Transverse colon (tissue), 3 donors: ENCODE measurements around the gene GRM8.

Experiments
- EP300 ChIP-seq: sonication (generic); formaldehyde crosslinking; IDR thresholded peaks from one replicate; pipeline ENCODE4 v1.6.1; 2017; ENCODE audit warnings: antibody characterized with exemption, low read depth
- TF ChIP-seq, protein P1 (sequence below), 5 experiments: fragments of 200-600 bp in 3 of 5; fragments of 450-650 bp in 2 of 5; sonication (generic) in 3 of 5; IDR thresholded peaks; 1 replicate in 2 of 5; 2 replicates in 3 of 5; pipeline ENCODE4 v1.5.1; 2016 to 2017; ENCODE audit warnings: antibody characterized with exemption in 5 of 5, inconsistent platforms in 3 of 5, mild to moderate bottlenecking in 2 of 5, moderate library complexity in 1 of 5

DNA sequence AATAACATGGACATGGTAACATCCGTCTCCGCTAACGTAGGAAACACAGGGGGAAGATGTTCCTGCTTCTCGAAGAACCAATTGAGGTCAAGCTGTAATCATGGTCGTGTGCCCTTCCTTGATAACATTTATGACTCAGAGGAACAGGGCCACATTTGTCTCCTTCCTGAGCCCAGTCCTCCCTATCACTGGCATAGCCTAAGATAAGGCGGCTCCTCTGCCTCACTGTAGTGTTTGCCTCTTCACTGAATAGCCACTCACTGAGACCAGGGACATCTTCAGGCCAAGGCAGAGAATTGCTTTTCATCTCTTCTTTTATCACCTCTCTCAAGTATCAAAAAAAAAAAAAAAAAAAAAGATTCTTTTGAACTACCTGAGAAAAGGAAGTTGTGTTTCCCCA, 5.4 kb upstream of the GRM8 start:
- TF ChIP-seq, protein P1, sequence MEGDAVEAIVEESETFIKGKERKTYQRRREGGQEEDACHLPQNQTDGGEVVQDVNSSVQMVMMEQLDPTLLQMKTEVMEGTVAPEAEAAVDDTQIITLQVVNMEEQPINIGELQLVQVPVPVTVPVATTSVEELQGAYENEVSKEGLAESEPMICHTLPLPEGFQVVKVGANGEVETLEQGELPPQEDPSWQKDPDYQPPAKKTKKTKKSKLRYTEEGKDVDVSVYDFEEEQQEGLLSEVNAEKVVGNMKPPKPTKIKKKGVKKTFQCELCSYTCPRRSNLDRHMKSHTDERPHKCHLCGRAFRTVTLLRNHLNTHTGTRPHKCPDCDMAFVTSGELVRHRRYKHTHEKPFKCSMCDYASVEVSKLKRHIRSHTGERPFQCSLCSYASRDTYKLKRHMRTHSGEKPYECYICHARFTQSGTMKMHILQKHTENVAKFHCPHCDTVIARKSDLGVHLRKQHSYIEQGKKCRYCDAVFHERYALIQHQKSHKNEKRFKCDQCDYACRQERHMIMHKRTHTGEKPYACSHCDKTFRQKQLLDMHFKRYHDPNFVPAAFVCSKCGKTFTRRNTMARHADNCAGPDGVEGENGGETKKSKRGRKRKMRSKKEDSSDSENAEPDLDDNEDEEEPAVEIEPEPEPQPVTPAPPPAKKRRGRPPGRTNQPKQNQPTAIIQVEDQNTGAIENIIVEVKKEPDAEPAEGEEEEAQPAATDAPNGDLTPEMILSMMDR (IDR thresholded peaks at IDR 0.05) = no peak
- TF ChIP-seq EP300 = no peak
